COLO668 (cell line): ENCODE measurements around the gene NEDD4L.
"Not testable (repeated sequence)": the region's sequence is repeated elsewhere in the genome, so short reads cannot be mapped to it uniquely, and the experiment has no call there.

ENCODE experiments used
- DNase-seq: peaks from one replicate; lab custom pipeline; 2025; ENCODE audit not compliant: unreplicated experiment; lab: John Stamatoyannopoulos, UW

NEDD4L gene

GRCh38 chr18:58146099-58146498 is 102.1 kb downstream of the NEDD4L start:
- no peak for DNase-seq

GRCh38 chr18:58148954-58149471 is 105.0 kb downstream of the NEDD4L start:
- peak; percentile 23 for DNase-seq

DNA sequence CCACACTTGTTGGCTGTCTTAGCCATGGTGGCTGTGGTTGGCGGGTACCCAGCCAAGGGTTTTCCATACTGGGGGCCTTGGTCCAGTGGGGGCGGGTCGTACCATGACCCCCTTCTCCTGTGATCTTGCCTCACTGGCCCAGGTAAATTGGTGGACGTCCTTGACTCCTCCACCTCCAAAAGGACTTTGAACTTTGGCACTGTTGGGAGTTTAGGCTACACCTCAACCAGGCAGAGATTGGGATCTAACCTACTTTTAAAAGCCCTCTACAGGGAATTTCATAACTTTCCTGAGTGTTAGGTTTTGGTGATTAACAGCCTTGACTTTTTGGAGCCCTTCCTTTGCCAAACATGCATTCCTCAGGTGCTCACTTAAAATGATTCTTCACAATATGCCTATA is 106.7 kb downstream of the NEDD4L start:
- DNase-seq, result no peak

- DNase-seq, result no peak
Observed at GRCh38 chr18:58152216-58152615, 108.2 kb downstream of the NEDD4L start.

GRCh38 chr18:58152891-58153290 is 108.9 kb downstream of the NEDD4L start:
- DNase-seq, result no peak

GRCh38 chr18:58156516-58156915 is 112.5 kb downstream of the NEDD4L start:
- DNase-seq, result no peak

- DNase-seq, result no peak
Observed at GRCh38 chr18:58157237-58157636, 113.2 kb downstream of the NEDD4L start.

DNA sequence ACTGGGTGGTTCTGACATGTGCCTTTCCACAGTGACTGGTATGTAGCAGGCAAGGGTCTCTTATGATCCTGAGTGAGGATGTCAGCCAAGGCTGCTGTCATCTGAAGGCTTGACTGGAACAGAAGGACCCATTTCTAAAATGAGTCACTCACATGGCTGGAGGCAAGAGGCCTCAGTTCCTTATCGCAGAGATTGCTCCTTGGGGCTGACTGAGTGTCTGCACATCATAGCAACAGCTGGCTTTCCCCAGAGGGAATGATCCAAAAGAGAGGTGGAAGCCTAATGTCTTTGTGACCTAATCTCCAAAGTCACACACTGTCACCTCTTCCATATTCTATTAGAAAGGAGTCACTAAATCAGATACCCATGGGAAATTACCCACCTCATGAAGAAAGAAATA is 114.0 kb downstream of the NEDD4L start:
- no peak for DNase-seq

GRCh38 chr18:58158459-58158858 is 114.4 kb downstream of the NEDD4L start:
- DNase-seq, result no peak

- no peak for DNase-seq
Observed at GRCh38 chr18:58161659-58162058, 117.6 kb downstream of the NEDD4L start.

GRCh38 chr18:58162127-58162526 is 118.1 kb downstream of the NEDD4L start:
- DNase-seq, result no peak

GRCh38 chr18:58163004-58163590 is 119.1 kb downstream of the NEDD4L start:
- no peak for DNase-seq

DNA sequence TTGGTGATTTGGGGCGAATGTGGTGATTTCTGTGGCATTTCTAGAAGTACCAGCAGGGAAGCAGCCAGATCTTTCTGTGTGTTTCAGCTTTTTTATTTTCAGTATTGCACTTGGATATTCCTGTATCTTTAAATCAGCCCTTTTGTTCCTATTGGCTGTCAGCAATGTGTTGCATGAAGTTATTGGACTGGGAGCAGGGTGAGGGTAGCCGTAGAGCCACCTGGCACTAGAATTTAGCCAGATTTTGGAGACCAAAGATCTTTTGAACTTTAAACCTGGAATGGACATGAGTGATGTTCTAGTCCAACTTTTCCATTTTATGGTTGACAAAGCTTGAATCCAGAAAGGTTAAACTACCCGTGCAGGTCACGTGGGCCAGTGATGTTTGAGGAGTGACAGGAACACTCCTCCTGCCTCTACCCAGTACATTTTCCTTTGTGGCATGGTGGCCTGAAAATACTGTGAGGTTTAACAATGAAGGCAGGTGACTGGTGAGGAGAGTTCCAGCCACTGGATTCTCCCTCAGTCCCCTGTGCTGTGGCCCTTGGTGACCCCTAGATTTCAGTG is 122.3 kb downstream of the NEDD4L start:
- no peak for DNase-seq

- DNase-seq, result no peak
Observed at GRCh38 chr18:58167073-58167472, 123.0 kb downstream of the NEDD4L start.

DNA sequence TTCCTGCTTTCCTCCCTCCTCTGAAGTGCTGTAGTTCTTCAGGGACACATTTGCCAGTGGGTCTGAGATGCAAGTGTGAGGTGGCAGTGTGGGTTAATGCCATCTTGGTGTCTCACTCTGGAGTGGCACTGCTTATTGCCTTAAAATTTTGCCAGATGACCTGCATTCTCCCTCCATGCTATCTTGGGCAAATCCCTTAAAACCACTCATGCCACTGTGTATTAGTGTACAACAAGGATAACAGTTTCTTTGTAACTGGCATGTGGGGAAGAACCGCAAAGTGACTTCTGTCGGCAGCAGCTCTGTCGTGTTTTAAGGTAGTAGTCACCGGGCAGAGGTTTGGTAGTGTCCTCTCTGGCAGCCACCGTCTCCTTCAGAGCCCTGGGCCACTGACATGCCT is 124.2 kb downstream of the NEDD4L start:
- no peak for DNase-seq

DNA sequence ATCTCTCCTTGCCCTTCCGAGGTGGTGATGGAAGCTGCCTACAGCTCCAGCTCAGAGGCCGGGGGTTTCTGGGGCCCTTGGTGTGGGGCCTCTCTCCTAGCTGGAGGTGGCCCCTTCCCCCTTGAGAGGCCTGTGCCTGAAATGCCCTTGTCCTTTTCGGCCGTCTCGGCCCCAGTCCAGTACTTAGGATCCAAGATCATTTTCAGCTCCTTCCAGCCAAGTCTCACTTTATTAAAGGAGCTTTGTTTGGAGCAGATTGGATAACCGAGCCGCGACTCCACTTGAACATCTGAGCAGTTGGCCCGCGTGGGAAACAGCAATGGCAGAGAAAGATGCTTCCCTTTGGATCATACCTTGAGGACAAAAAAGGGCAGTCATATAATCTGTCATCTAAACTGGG is 125.0 kb downstream of the NEDD4L start:
- no peak for DNase-seq

- no peak for DNase-seq
Observed at GRCh38 chr18:58169472-58169871, 125.4 kb downstream of the NEDD4L start.

DNA sequence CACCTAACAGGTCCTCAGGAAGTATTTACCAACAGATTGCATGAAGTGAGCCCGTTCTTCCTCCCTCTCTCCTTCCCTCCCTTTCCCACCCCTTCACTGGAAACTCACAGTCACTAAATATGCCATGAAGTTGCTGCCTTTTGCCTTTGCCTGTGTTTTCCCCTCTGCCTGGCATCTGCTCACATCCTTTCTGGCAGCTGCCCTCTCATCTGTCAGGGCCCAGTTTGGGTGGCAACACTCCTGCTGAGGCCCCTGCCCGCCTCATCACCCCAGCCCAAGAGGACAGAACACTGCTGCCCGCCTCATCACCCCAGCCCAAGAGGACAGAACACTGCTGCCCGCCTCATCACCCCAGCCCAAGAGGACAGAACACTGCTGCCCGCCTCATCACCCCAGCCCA is 126.0 kb downstream of the NEDD4L start:
- not testable (repeated sequence) for DNase-seq

- DNase-seq, result no peak
Observed at GRCh38 chr18:58172031-58172430, 128.0 kb downstream of the NEDD4L start.

DNA sequence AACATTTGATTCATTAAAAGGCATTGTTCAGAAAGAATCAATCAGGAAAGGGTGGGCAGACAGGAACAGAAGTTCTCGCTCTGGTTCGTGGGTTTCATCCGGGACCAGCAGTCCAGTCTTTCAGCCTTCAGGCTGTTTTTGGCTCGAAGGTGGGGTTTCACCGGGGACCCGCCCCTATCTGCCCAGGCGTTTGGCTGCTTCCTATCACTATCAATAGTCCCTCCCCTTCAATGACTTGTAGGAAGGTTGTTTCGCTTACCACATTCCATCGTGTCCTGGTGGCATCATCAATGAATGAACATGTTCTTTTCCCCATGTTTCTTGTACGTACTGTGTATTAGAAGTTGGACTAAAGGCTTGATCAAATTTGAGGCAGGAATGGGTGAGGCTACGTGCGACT is 130.3 kb downstream of the NEDD4L start:
- DNase-seq, result no peak

DNA sequence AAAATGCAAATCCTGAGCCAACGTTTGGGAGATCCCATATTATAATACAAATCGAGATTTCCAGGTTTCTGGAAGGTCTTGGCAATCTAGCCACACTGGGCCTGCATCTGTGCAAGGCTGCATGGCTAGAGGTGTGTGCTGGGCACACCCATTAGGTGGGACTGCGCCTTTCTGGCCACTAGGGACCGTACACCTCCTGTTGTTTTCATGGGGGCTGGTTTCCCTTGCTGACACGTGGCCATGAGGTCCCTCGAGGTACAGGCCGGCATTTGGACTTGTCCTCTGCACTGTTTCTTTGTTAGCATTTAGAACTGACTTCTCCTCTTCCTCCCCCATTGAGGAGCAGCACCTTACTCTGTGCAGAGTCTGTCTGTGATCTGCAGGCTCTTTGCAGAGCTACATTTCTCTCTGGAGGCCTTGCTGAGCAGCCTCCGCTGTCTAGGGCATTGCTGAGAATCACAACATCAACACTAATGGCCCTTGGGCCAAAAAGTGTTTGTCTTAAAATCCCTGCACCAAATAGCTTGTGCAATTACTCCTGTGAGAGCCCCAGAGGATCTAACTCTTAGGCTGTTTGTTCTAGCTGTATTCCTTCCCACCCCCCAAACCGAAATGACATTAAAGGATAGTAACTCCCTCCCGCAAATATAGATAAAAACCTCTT is 131.2 kb downstream of the NEDD4L start:
- DNase-seq, result no peak

- no peak for DNase-seq
Observed at GRCh38 chr18:58175786-58176176, 131.8 kb downstream of the NEDD4L start.
